GM19455 (cell line): ENCODE measurements around the gene NDUFS2.

ENCODE experiments used
- ATAC-seq: cut with Tn5 transposase; IDR thresholded peaks from one replicate; pipeline ENCODE4 v1.9.1; 2021; ENCODE audit not compliant: unreplicated experiment

Gene NDUFS2

DNA sequence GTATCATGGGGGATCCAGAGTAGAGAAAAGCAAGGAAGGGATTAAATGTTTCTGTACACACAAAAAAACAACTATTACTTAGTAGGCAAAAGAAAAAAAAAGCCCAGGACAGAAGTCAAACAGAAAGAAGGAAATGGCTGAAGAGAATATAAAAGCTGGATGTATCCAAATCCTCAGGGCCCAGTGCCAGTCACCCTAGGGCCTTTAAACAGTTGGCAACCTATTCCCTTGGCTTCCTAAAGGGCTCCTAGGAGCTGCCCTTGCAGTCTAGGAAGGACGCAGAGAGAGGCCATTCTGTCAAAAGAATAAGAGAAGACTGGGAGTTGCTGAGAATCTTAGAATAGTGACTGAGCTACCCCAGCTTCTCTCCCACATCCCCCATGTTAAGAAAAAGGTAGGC is 29.8 kb upstream of the NDUFS2 start:
- ATAC-seq = no peak

GRCh38 chr1:161172776-161173376 is 29.3 kb upstream of the NDUFS2 start:
- no peak for ATAC-seq

- no peak for ATAC-seq
Measured at GRCh38 chr1:161173711-161174110, 28.5 kb upstream of the NDUFS2 start.

- ATAC-seq = no peak
Measured at GRCh38 chr1:161174911-161175310, 27.3 kb upstream of the NDUFS2 start.

DNA sequence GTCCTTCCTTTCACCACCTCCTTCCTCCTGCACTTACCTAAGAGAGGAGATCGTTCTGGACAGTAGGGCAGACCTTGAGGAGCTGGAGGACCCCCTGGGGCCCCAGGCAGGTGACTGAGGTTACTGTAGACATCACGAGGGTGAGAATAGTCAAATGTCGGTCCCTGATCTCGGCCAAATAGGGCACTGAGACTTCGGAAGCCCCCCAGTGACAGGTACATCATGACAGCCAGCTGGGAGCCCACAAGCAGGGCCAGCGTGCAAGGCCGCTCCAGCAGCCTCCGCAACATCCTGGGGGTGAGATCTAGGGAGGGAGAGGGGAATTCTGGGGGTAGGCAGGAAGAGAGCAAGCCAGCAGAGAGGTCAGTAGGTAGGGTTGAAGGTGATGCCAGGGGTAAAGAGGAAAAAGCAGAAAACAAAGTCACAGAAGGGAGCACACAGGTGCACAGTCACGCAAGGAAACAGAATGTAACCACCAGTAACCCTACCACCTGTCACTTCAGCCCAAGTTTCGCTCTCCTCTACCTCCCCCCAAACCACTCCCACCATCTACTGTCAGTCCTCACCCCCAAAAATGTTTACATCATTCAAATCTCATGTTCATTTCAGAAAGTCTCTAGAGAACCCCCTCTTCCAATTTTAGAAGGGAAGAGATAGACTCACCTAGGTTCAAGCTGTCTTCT is 26.3 kb upstream of the NDUFS2 start:
- ATAC-seq = no peak

DNA sequence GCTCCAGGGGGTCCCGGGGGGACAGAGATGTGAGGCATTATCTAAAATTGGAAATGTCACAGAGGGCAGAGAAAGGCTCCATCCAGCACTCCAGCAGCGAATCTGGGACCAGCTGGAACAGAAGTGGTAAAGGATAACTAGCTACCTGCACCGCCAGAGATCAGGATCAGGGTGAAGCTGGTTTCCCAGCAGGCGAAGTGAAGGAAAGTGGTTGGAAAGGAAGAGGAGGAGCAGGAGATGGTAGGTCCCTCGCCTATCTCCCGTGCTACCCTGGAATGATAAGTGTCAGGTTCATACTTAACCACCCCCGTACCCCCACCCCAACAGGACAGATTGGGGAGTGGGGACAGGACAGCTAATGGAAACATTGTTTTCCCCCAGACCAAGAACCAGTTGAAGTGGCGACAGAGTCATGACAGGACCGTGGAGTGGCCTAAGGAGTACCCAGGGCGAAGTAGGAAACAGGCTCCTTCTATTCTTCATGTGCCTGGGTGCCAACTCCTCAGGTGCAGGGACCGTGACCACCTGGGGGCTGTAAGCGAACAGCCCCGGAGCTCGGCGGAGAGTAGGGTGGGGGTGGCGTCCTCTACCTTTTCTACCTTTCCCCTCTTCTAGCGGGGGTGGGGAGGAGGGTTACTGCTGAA is 25.6 kb upstream of the NDUFS2 start:
- ATAC-seq = no peak

- peak; percentile 73 for ATAC-seq
Measured at GRCh38 chr1:161177112-161177935, 24.8 kb upstream of the NDUFS2 start, which contains the start of gene B4GALT3. Gene B4GALT3, minus strand, starts transcription at chr1:161177507. Its CDS starts 1,447 bp downstream, at chr1:161176060.

DNA sequence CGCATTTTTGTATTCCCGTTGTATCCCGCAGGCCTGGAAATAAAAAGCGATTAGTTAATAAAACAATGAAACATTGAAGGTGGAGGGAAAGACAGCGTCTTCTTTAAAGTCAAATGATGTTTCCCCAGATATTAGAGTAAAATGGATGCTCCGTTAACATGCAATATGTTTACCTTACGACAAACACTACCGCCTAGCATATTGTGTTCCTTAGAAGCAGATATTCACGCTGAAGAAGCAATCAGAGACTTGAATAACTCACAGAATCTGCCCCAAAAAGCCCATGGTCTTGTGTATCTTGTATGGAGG is 24.3 kb upstream of the NDUFS2 start:
- no peak for ATAC-seq

DNA sequence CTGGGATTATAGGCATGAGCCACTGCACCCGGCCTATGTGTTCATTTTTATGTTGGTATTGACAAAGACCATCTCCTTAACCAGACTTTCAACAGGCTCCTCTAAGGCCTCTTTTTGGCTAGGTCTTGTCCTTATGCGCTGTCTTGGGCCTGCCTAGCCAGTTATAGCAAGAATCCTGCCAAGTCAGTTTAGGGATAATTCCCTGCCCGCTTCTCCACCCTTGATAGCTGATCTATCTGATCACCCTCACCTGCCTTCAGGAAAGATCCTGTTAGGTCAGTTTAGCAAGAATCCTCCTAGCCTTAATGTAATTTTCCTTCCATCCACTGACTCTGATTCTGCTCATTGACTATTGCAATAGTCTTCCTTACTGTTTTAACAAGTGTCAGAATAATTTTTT is 22.5 kb upstream of the NDUFS2 start:
- no peak for ATAC-seq

DNA sequence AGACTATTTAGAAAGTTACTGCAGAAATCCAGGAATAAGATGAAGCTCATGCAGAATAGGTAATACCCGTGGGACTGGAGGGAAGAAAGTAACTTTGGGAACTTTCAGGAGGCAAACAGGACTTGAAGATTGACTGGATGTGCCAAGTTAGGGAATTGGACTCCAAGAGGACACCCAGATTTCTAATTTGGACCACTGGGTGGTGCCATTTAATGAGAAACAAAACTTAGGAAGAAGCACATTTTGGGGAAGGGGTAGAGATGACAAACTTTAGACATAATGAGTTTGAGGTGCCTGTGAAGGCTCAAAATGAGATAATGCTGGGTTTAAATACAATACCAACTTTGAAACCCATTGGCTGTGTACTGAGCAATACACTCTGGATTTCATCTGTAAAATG is 21.5 kb upstream of the NDUFS2 start:
- no peak for ATAC-seq

DNA sequence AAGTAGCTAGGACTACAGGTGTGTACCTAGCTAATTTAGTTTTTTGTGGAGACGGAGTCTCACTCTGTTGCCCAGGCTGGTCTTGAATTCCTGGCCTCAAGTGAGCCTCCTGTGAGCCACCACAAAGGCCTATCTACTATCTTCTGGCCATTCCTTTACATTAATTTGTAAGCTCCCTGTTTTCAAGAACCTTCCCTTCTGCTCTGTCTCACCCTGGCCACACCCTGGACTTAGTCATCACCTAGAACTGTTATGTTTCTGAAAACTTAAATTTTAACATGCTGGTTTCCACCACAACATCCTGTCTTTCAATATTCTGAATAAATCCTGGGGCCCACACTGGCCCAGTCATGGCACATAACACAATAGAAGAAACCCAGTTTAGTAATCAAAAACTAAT is 20.0 kb upstream of the NDUFS2 start:
- ATAC-seq = peak; percentile 49

DNA sequence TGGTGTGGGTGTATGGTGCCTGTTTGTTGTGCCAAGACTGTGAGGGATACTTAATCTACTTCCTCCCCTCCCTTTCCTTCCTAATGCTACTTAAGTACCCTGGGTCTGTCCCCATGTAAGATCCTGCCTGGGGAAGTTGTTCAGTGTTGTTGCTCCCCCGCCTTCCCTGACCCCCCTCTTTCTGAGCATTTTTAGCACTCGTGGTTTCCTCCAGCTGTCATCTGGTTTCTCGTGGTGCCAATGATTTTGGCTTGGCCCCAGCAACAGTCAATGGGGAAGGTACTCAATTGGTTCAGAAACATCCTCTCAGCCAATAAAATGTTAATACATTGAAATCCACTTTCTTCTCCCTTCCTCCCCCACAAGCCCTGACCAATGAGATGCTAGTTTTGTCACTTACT is 16.9 kb upstream of the NDUFS2 start:
- ATAC-seq = peak; percentile 66

DNA sequence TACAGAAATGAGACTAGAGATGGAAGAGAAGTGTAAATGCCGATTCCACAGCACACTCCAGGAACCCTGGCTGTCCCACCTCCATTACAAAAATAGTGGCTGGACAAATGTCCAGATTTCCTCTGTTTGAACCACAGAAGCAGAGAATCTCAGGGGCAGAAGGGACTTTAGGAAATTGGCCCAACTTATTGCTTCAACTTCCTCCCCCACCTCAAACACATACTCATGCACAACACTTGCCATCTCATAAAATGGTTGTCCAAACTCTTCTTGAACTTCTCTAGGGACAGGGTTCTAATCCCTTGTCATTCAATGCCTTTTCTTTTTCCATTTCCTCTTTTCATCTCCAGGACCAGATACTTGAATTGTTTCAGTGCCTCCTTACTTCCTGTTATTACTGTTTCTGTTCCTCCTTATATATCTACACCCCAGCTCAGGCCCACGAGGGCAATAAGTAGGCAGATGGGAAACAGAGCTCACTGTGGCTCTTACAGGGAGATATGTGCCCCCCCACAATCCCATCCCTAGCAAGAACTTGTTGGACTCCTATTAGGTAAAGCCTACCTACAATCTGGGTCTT is 16.3 kb upstream of the NDUFS2 start:
- ATAC-seq = no peak

- ATAC-seq = no peak
Measured at GRCh38 chr1:161187311-161187710, 14.9 kb upstream of the NDUFS2 start.

GRCh38 chr1:161188381-161188780 is 13.8 kb upstream of the NDUFS2 start:
- ATAC-seq = no peak

DNA sequence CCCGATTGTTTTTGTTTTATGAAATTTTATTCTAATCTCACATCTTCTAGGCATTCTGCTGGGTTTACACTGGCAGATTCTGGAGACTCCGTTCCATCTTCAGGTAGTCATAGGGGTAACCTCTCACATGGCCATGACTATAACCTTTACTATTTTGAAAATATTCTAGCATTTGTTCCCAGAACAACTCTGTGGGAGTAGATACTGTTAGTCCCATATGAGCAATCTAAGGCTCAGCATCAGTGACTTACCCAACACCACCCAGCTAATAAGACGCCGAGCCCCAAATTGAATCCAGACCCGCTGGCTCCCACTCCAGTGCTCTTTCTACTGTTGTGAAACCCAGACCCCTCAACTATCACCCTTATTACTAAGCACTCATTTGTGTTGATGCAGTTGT is 13.1 kb upstream of the NDUFS2 start:
- no peak for ATAC-seq

DNA sequence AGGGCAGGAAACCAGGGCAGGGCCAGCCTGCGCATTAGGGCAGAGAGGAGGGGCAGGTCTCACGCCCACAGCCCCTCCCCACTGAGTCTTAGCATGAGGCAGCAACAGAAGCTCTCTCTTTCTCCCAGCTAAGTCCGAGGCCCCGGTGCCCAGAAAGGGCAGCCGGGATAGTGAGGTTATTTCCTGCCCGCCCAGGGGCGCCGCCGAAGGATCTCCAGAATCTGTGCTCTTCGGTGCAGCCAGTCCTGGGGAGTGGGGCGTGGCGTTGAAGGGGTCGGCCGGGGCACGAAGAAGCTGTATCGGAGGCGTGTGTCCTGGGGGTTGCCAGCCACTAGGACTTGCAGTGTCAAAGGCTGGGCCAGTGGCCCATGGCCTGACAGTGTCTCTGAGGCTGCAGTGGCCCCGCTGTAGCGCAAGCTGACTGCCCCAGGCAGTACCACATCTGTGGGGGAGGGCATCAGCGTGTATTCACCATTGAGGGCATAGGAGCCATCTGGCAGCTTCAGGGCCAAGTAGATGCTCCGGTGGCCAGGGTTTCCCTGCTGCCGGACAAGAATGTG is 11.1 kb upstream of the NDUFS2 start:
- no peak for ATAC-seq

- ATAC-seq = no peak
Measured at GRCh38 chr1:161191971-161192370, 10.2 kb upstream of the NDUFS2 start.

- ATAC-seq = peak; percentile 59
Measured at GRCh38 chr1:161192476-161193465, 9.4 kb upstream of the NDUFS2 start.
